SK-N-SH (cell line): ENCODE results near the gene GATA2. TPM values are rescaled to one million over a fixed set of nuclear protein-coding genes. Genes with fewer than 3 reads are reported as not detected.

ENCODE experiments used
- CTCF ChIA-PET: fragments of 300-600, 350-600 bp; formaldehyde crosslinking; extraction: SDS; loops from one replicate; lab custom pipeline; 2021; lab: Yijun Ruan, JAX
- POLR2A ChIA-PET: fragments of 350-600 bp; sonication (Branson Sonifier 250); formaldehyde crosslinking; extraction: SDS; loops from one replicate; lab custom pipeline; 2020; ENCODE audit warnings: antibody characterized with exemption, inconsistent platforms; lab: Yijun Ruan, JAX
- DNase-seq: peaks from one replicate; pipeline ENCODE4 v3.0.0; 2012
- H2AFZ ChIP-seq: fragments of 200-600 bp; sonication (generic); 2 replicates; pipeline ENCODE4 v1.8.1; 2016; ENCODE audit warnings: antibody characterized with exemption, mild to moderate bottlenecking, low read depth
- H3F3A ChIP-seq: fragments of 200-600 bp; sonication (generic); replicated peaks from 2 replicates; pipeline ENCODE3; 2016; ENCODE audit warnings: antibody characterized with exemption, mild to moderate bottlenecking; ENCODE audit not compliant: insufficient read depth
- H3K27ac ChIP-seq, 2 experiments: fragments of 200-500 bp in 1 of 2; fragments of 200-600 bp in 1 of 2; sonication (Bioruptor generic) in 1 of 2; sonication (generic), shearing (Covaris generic) in 1 of 2; 2 replicates each; pipeline versions ENCODE4 v1.5.1 to v1.6.1; 2014 to 2016; ENCODE audit warnings: low read depth in 2 of 2, inconsistent platforms in 1 of 2, low read length in 1 of 2, mild to moderate bottlenecking in 1 of 2, mixed read lengths in 1 of 2
- H3K27me3 ChIP-seq: fragments of 200-600 bp; sonication (generic), shearing (Covaris generic); 2 replicates; pipeline ENCODE4 v1.6.1; 2016; ENCODE audit warnings: mixed run types; ENCODE audit not compliant: insufficient read depth
- H3K36me3 ChIP-seq, 2 experiments: fragments of 200-500 bp in 1 of 2; fragments of 200-600 bp in 1 of 2; sonication (Bioruptor generic) in 1 of 2; sonication (generic) in 1 of 2; replicated peaks in 1 of 2; 2 replicates each; pipeline versions ENCODE3 to v1.5.1; 2014 to 2016; ENCODE audit warnings: low read length in 1 of 2, mild to moderate bottlenecking in 1 of 2; ENCODE audit not compliant: insufficient read depth in 2 of 2, control insufficient read depth in 1 of 2
- H3K4me1 ChIP-seq, 2 experiments: fragments of 200-500 bp in 1 of 2; fragments of 200-600 bp in 1 of 2; sonication (Bioruptor generic) in 1 of 2; sonication (generic), shearing (Covaris generic) in 1 of 2; 2 replicates each; pipeline versions ENCODE4 v1.5.1 to v1.6.1; 2014 to 2016; ENCODE audit warnings: low read depth in 1 of 2, low read length in 1 of 2, mixed run types in 1 of 2; ENCODE audit not compliant: insufficient read depth in 2 of 2, control insufficient read depth in 1 of 2
- H3K4me2 ChIP-seq: fragments of 200-600 bp; sonication (generic), shearing (Covaris generic); 2 replicates; pipeline ENCODE4 v1.6.1; 2017; ENCODE audit warnings: mixed run types
- H3K4me3 ChIP-seq, 2 experiments: fragments of 200-500 bp in 1 of 2; fragments of 200-600 bp in 1 of 2; sonication (Bioruptor generic) in 1 of 2; sonication (generic), shearing (Covaris generic) in 1 of 2; 2 replicates each; pipeline versions ENCODE4 v1.5.1 to v1.8.1; 2014 to 2016; ENCODE audit warnings: low read depth in 2 of 2, inconsistent platforms in 1 of 2, low read length in 1 of 2, mild to moderate bottlenecking in 1 of 2, mixed read lengths in 1 of 2, moderate library complexity in 1 of 2
- H3K79me2 ChIP-seq: fragments of 200-600 bp; sonication (generic); 2 replicates; pipeline ENCODE4 v1.8.1; 2017; ENCODE audit warnings: mild to moderate bottlenecking; ENCODE audit not compliant: insufficient read depth
- H3K9ac ChIP-seq: fragments of 200-600 bp; sonication (generic); 2 replicates; pipeline ENCODE4 v1.6.1; 2017; ENCODE audit warnings: mixed run types
- H3K9me2 ChIP-seq: fragments of 200-600 bp; sonication (generic); 2 replicates; pipeline ENCODE4 v1.6.1; 2017; ENCODE audit warnings: mixed run types
- H3K9me3 ChIP-seq: fragments of 200-600 bp; sonication (generic); 2 replicates; pipeline ENCODE4 v1.6.1; 2017; ENCODE audit warnings: mixed run types, mild to moderate bottlenecking, moderate library complexity
- H4K20me1 ChIP-seq: fragments of 200-600 bp; sonication (generic); 2 replicates; pipeline ENCODE4 v1.6.1; 2017; ENCODE audit warnings: mild to moderate bottlenecking, mixed run types; ENCODE audit not compliant: insufficient read depth
- CHD2 ChIP-seq: fragments of 150-350 bp; IDR thresholded peaks from 2 replicates; pipeline ENCODE4 v1.6.1; 2018; ENCODE audit warnings: low read length; ENCODE audit not compliant: partially characterized antibody
- ELF1 ChIP-seq: IDR thresholded peaks from 2 replicates; pipeline ENCODE4 v1.4.0; 2012
- EZH2phosphoT487 ChIP-seq: fragments of 200-600 bp; sonication (generic); IDR thresholded peaks from 2 replicates; pipeline ENCODE4 v1.6.1; 2017; ENCODE audit warnings: low read depth, mixed run types, mild to moderate bottlenecking, antibody characterized with exemption, moderate library complexity, borderline replicate concordance
- FOSL2 ChIP-seq: IDR thresholded peaks from 2 replicates; pipeline ENCODE4 v1.4.0; 2012; ENCODE audit warnings: low read depth, mild to moderate bottlenecking, moderate library complexity, borderline replicate concordance
- FOXJ3 ChIP-seq: sonication (generic); formaldehyde crosslinking; IDR thresholded peaks from 2 replicates; pipeline ENCODE4 v1.5.1; 2020; ENCODE audit warnings: mild to moderate bottlenecking, missing genetic modification reagents
- FOXM1 ChIP-seq: IDR thresholded peaks from 2 replicates; pipeline ENCODE4 v1.4.0; 2012; ENCODE audit warnings: low read depth, mild to moderate bottlenecking
- JUND ChIP-seq: IDR thresholded peaks from 2 replicates; pipeline ENCODE4 v1.4.0; 2012
- MEF2A ChIP-seq: IDR thresholded peaks from 2 replicates; pipeline ENCODE4 v1.4.0; 2012; ENCODE audit warnings: low read depth, borderline replicate concordance
- MXI1 ChIP-seq: IDR thresholded peaks from 2 replicates; pipeline ENCODE4 v1.6.1; 2012; ENCODE audit warnings: mild to moderate bottlenecking, low read depth, low read length, improper control_type of control experiment
- NRF1 ChIP-seq: IDR thresholded peaks from 2 replicates; pipeline ENCODE4 v1.6.1; 2012; ENCODE audit warnings: low read depth, mild to moderate bottlenecking, low read length
- POLR2AphosphoS5 ChIP-seq: IDR thresholded peaks from 2 replicates; pipeline ENCODE4 v1.6.1; 2012; ENCODE audit warnings: low read depth, low read length
- RAD21 ChIP-seq: IDR thresholded peaks from 2 replicates; pipeline ENCODE4 v1.6.1; 2012; ENCODE audit warnings: mild to moderate bottlenecking, low read length
- RCOR1 ChIP-seq: fragments of 150-350 bp; IDR thresholded peaks from 2 replicates; pipeline ENCODE4 v1.6.1; 2017; ENCODE audit warnings: antibody characterized with exemption, low read length
- REST ChIP-seq: IDR thresholded peaks from 2 replicates; pipeline ENCODE4 v1.6.1; 2012; ENCODE audit warnings: mild to moderate bottlenecking, low read depth, low read length, moderate library complexity
- SIN3A ChIP-seq: IDR thresholded peaks from 2 replicates; pipeline ENCODE4 v1.6.1; 2012; ENCODE audit warnings: low read depth, mild to moderate bottlenecking, low read length, moderate library complexity, borderline replicate concordance
- SMC3 ChIP-seq: IDR thresholded peaks from 2 replicates; pipeline ENCODE4 v1.6.1; 2012; ENCODE audit warnings: low read depth, low read length, improper control_type of control experiment
- TCF12 ChIP-seq: IDR thresholded peaks from 2 replicates; pipeline ENCODE4 v1.4.0; 2012
- TEAD4 ChIP-seq: IDR thresholded peaks from 2 replicates; pipeline ENCODE4 v1.4.0; 2012; ENCODE audit warnings: mild to moderate bottlenecking, borderline replicate concordance; ENCODE audit not compliant: insufficient read depth
- USF1 ChIP-seq: IDR thresholded peaks from 2 replicates; pipeline ENCODE4 v1.4.0; 2012; ENCODE audit warnings: low read depth, borderline replicate concordance
- USF2 ChIP-seq: fragments of 150-350 bp; IDR thresholded peaks from 2 replicates; pipeline ENCODE4 v1.6.1; 2017; ENCODE audit warnings: antibody characterized with exemption, low read length, low read depth, borderline replicate concordance
- ZBTB33 ChIP-seq: IDR thresholded peaks from 2 replicates; pipeline ENCODE4 v1.4.0; 2012; ENCODE audit warnings: low read depth, borderline replicate concordance
- WGBS: methylation state at CpG from one replicate; pipeline ENCODE4 v1.1.6; 2017; ENCODE audit warnings: low lambda C conversion rate; 5-methylcytosine and 5-hydroxymethylcytosine counted together
- polyA plus RNA-seq, 3 experiments: library from polyadenylated mRNA; depleted of rRNA; stranded (reverse); fragments of >200 nt; gene quantifications; 2 replicates each; pipeline ENCODE4 v1.2.3, GENCODE V29; 2012
- TF ChIP-seq, protein P1 (sequence below): IDR thresholded peaks from 2 replicates; pipeline ENCODE4; 2012
- TF ChIP-seq, protein P2 (sequence below): IDR thresholded peaks from 2 replicates; pipeline ENCODE4 v1.4.0; 2012; ENCODE audit warnings: low read depth

GATA2 gene
- polyA plus RNA-seq, 1 of the 3 experiments (the other 2 are of a cell fraction), result 5.5 TPM

- CTCF ChIA-PET, result interaction anchor here (0.8 to 13.1 kb wide), 21 partner anchors 9 to 315 kb away, joined by 3 to 177 read pairs (median 5); no protein-coding TSS in a partner anchor
- Histone ChIP-seq H3K4me1 (peaks cover 8 to 43% of the 10 kb centered on the region in 2 experiments), H2AFZ (peak overlapping the region; percentile 50), H3K4me2 (peak overlapping the region; percentile 63), H3K9ac (peak overlapping the region; percentile 34; the same call in 1 of the 2 replicates), H3K27ac (peak overlapping the region; percentile 51 to 97), H3K36me3 (peaks cover 0 to 29% of the 10 kb centered on the region in 2 experiments), H3K4me3 (peak overlapping the region; percentile 12 to 75), H3K9me3 (no peaks in the 10 kb centered on the region), H4K20me1 (no peaks in the 10 kb centered on the region), H3K27me3 (no peaks in the 10 kb centered on the region), H3F3A (peaks cover 7% of the 10 kb centered on the region), H3K9me2 (no peaks in the 10 kb centered on the region), H3K79me2 (peaks cover 34% of the 10 kb centered on the region)
- DNase-seq, result peak; percentile 63
- POLR2A ChIA-PET, result interaction anchor here (0.6 to 7.8 kb wide), 24 partner anchors 7 to 204 kb away, joined by 3 to 100 read pairs (median 7); partner anchors contain the start of gene GATA2
- WGBS, result 21% methylated on average over 32 of the region's 33 CpGs
- TF ChIP-seq, protein P1, sequence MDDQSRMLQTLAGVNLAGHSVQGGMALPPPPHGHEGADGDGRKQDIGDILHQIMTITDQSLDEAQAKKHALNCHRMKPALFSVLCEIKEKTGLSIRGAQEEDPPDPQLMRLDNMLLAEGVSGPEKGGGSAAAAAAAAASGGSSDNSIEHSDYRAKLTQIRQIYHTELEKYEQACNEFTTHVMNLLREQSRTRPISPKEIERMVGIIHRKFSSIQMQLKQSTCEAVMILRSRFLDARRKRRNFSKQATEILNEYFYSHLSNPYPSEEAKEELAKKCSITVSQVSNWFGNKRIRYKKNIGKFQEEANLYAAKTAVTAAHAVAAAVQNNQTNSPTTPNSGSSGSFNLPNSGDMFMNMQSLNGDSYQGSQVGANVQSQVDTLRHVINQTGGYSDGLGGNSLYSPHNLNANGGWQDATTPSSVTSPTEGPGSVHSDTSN, result peak; percentile 24; the same call in 1 of the 2 replicates
- TF ChIP-seq ZBTB33 (no peak), SIN3A (no peak), SMC3 (no peak), POLR2AphosphoS5 (peak; percentile 6; the same call in 1 of the 2 replicates), REST (no peak), FOXM1 (no peak), TCF12 (peak; percentile 53; the same call in 1 of the 2 replicates), EZH2phosphoT487 (no peak), CHD2 (peak; percentile 9), USF2 (no peak), RAD21 (no peak), FOXJ3 (CRISPR knock-in tag) (no peak), TEAD4 (0 out of 2 replicates have a peak, but pooled peaks have one; percentile 28), NRF1 (no peak), MEF2A (no peak), USF1 (no peak), RCOR1 (no peak), MXI1 (peak; percentile 34; the same call in 1 of the 2 replicates), ELF1 (no peak), JUND (peak; percentile 51; the same call in 1 of the 2 replicates), FOSL2 (peak; percentile 64; the same call in 1 of the 2 replicates)
- TF ChIP-seq, protein P2, sequence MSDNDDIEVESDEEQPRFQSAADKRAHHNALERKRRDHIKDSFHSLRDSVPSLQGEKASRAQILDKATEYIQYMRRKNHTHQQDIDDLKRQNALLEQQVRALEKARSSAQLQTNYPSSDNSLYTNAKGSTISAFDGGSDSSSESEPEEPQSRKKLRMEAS, result no peak
These were observed 10.0 kb downstream of the GATA2 start for GRCh38 chr3:128482666-128483656.
